Aorta (tissue), 5 donors: ENCODE results near the gene ERGIC2. TPM values are rescaled to one million over a fixed set of nuclear protein-coding genes. Genes with fewer than 3 reads are reported as not detected.

ENCODE experiments used
- ATAC-seq: fragments of 200-7000 bp; cut with Tn5 transposase; one replicate; pipeline ENCODE4 v1.9.1; 2022; ENCODE audit warnings: moderate library complexity; ENCODE audit not compliant: low FRiP score
- DNase-seq, 2 donors: peaks; one replicate each; pipeline ENCODE4 v3.0.0-alpha.2; 2020
- H3K27ac ChIP-seq, 2 donors: one replicate each; pipeline ENCODE4 v1.5.1; 2013; ENCODE audit warnings: low read length in 2 of 2, mild to moderate bottlenecking in 2 of 2, moderate library complexity in 2 of 2, control low read depth in 1 of 2, inconsistent platforms in 1 of 2, low read depth in 1 of 2
- H3K27me3 ChIP-seq, 2 donors: one replicate each; pipeline ENCODE4 v1.6.1; 2013; ENCODE audit warnings: control low read depth in 1 of 2, low read length in 1 of 2, mild to moderate bottlenecking in 1 of 2, moderate library complexity in 1 of 2; ENCODE audit not compliant: insufficient read depth in 2 of 2, control insufficient read depth in 1 of 2
- H3K36me3 ChIP-seq, 2 donors: one replicate each; pipeline ENCODE4 v1.6.1; 2013; ENCODE audit warnings: control low read depth in 1 of 2, low read length in 1 of 2, mild to moderate bottlenecking in 1 of 2; ENCODE audit not compliant: insufficient read depth in 2 of 2, control insufficient read depth in 1 of 2
- H3K4me1 ChIP-seq, 2 donors: one replicate each; pipeline ENCODE4 v1.6.1; 2013; ENCODE audit warnings: low read length in 2 of 2, control low read depth in 1 of 2, mild to moderate bottlenecking in 1 of 2, moderate library complexity in 1 of 2; ENCODE audit not compliant: insufficient read depth in 2 of 2, control insufficient read depth in 1 of 2
- H3K4me3 ChIP-seq, 2 donors: one replicate each; pipeline ENCODE4 v1.5.1; 2013; ENCODE audit warnings: low read length in 2 of 2, control low read depth in 1 of 2, mild to moderate bottlenecking in 1 of 2
- H3K9me3 ChIP-seq: one replicate; pipeline ENCODE4 v1.6.1; 2013; ENCODE audit warnings: mild to moderate bottlenecking, low read length; ENCODE audit not compliant: control insufficient read depth
- WGBS, 2 donors: extraction: QIAGEN DNeasy Blood & Tissue Kit; methylation state at CpG; one replicate each; pipeline ENCODE4 v1.1.7; 2013; 5-methylcytosine and 5-hydroxymethylcytosine counted together
- intact Hi-C, 2 donors: fragments of 100-400 bp; cut with DNase I; formaldehyde crosslinking; loops; one replicate each; pipeline versions ENCODE4 v1.14.2 to v1.15.0; 2022
- polyA plus RNA-seq, 2 donors: library from polyadenylated mRNA; stranded (reverse); fragments of 200-250 nt; gene quantifications; one replicate each; pipeline ENCODE4 v1.2.3, GENCODE V29; 2013
- total RNA-seq, 2 donors: library from RNA; stranded (reverse); fragmentation: NEBNext Ultra II Directional; extraction: Animal tissue kit (Norgen Biotek cat#: 25700); gene quantifications; one replicate each; pipeline ENCODE4 v1.2.1, GENCODE V29; 2021
- donor health status: healthy with polysubstance abuse.
- donor health status: Bipolar disorder and iron deficiency.
- donor health status: DM: no; HTN: no; CAD: no.
- donor health status: DM: no; HTN: no; CAD: no.
- donor health status: DM: yes; HTN: yes; CAD: no.

Gene ERGIC2
- total and polyA plus RNA-seq, 4 donors, result 63.9 to 118 (median 65.0) TPM

- H3K36me3 ChIP-seq, result no peaks in the 10 kb centered on the region
- H3K4me1 ChIP-seq, result no peaks in the 10 kb centered on the region
- H3K27ac ChIP-seq, result no peak overlapping the region
- intact Hi-C loops, result no loop called here
- no peaks in the 10 kb centered on the region for H3K9me3 ChIP-seq
- no peak for DNase-seq
- H3K27me3 ChIP-seq, result no peaks in the 10 kb centered on the region
- ATAC-seq, result no peak
- no peak overlapping the region for H3K4me3 ChIP-seq
Observed at GRCh38 chr12:29350080-29350479, 30.9 kb downstream of the ERGIC2 start.

GRCh38 chr12:29346769-29347421, 34.1 kb downstream of the ERGIC2 start:
- no peak overlapping the region for H3K4me3 ChIP-seq
- intact Hi-C loops, result no loop called here
- no peaks in the 10 kb centered on the region for H3K4me1 ChIP-seq
- no peaks in the 10 kb centered on the region for H3K36me3 ChIP-seq
- WGBS, 2 donors, result 94% methylated on average over 3 of the region's 3 CpGs
- H3K9me3 ChIP-seq, result no peaks in the 10 kb centered on the region
- ATAC-seq, result no peak
- DNase-seq, result no peak
- H3K27me3 ChIP-seq, result no peaks in the 10 kb centered on the region
- no peak overlapping the region for H3K27ac ChIP-seq

- Histone ChIP-seq H3K36me3 (no peaks in the 10 kb centered on the region), H3K9me3 (no peaks in the 10 kb centered on the region), H3K4me3 (no peak overlapping the region), H3K4me1 (no peaks in the 10 kb centered on the region), H3K27me3 (no peaks in the 10 kb centered on the region), H3K27ac (no peak overlapping the region)
- WGBS, 2 donors, result 77 to 79% methylated on average over 2 of the region's 2 CpGs
- ATAC-seq, result no peak
- DNase-seq, result no peak
- intact Hi-C loops, result no loop called here
Observed at GRCh38 chr12:29343022-29343799, 37.8 kb downstream of the ERGIC2 start.

- Histone ChIP-seq H3K27me3 (no peaks in the 10 kb centered on the region), H3K36me3 (no peaks in the 10 kb centered on the region), H3K9me3 (no peaks in the 10 kb centered on the region), H3K27ac (no peak overlapping the region), H3K4me3 (no peak overlapping the region), H3K4me1 (no peaks in the 10 kb centered on the region)
- no peak for ATAC-seq
- WGBS, 2 donors, result 87% methylated on average over 1 of the region's 1 CpG
- no peak for DNase-seq
- intact Hi-C loops, result no loop called here
Observed at GRCh38 chr12:29337325-29337724, 43.6 kb downstream of the ERGIC2 start.

GRCh38 chr12:29334937-29335336, 46.0 kb downstream of the ERGIC2 start:
- Histone ChIP-seq H3K4me1 (no peaks in the 10 kb centered on the region), H3K4me3 (no peak overlapping the region), H3K27me3 (no peaks in the 10 kb centered on the region), H3K27ac (no peak overlapping the region), H3K9me3 (no peaks in the 10 kb centered on the region), H3K36me3 (no peaks in the 10 kb centered on the region)
- no peak for ATAC-seq
- DNase-seq, result no peak
- WGBS, 2 donors, result 93 to 99% methylated on average over 2 of the region's 2 CpGs
- intact Hi-C loops, result no loop called here

- ATAC-seq, result no peak
- Histone ChIP-seq H3K27ac (no peak overlapping the region), H3K36me3 (no peaks in the 10 kb centered on the region), H3K4me3 (no peak overlapping the region), H3K27me3 (no peaks in the 10 kb centered on the region), H3K4me1 (no peaks in the 10 kb centered on the region), H3K9me3 (no peaks in the 10 kb centered on the region)
- intact Hi-C loops, result no loop called here
- no peak for DNase-seq
- 0% methylated on average over 1 of the region's 1 CpG for WGBS, 2 donors
Observed at GRCh38 chr12:29333178-29333577, 47.8 kb downstream of the ERGIC2 start.

GRCh38 chr12:29329411-29329810, 51.6 kb downstream of the ERGIC2 start:
- no peaks in the 10 kb centered on the region for H3K27me3 ChIP-seq
- no peaks in the 10 kb centered on the region for H3K36me3 ChIP-seq
- H3K4me3 ChIP-seq, result no peak overlapping the region
- intact Hi-C loops, result no loop called here
- ATAC-seq, result no peak
- H3K27ac ChIP-seq, result no peak overlapping the region
- no peak for DNase-seq
- H3K9me3 ChIP-seq, result no peaks in the 10 kb centered on the region
- no peaks in the 10 kb centered on the region for H3K4me1 ChIP-seq
- 92 to 96% methylated on average over 1 of the region's 1 CpG for WGBS, 2 donors

- no peak for ATAC-seq
- WGBS, 2 donors, result 85 to 87% methylated on average over 3 of the region's 3 CpGs
- no peak for DNase-seq
- Histone ChIP-seq H3K36me3 (no peaks in the 10 kb centered on the region), H3K4me3 (no peak overlapping the region), H3K27ac (no peak overlapping the region), H3K27me3 (no peaks in the 10 kb centered on the region), H3K4me1 (peaks cover 0 to 1% of the 10 kb centered on the region in 2 donors), H3K9me3 (no peaks in the 10 kb centered on the region)
- intact Hi-C loops, result no loop called here
Observed at GRCh38 chr12:29322157-29322556, 58.8 kb downstream of the ERGIC2 start.
